ENCODE data around the gene ADGRD2.

The ADGRD2 gene

DNA sequence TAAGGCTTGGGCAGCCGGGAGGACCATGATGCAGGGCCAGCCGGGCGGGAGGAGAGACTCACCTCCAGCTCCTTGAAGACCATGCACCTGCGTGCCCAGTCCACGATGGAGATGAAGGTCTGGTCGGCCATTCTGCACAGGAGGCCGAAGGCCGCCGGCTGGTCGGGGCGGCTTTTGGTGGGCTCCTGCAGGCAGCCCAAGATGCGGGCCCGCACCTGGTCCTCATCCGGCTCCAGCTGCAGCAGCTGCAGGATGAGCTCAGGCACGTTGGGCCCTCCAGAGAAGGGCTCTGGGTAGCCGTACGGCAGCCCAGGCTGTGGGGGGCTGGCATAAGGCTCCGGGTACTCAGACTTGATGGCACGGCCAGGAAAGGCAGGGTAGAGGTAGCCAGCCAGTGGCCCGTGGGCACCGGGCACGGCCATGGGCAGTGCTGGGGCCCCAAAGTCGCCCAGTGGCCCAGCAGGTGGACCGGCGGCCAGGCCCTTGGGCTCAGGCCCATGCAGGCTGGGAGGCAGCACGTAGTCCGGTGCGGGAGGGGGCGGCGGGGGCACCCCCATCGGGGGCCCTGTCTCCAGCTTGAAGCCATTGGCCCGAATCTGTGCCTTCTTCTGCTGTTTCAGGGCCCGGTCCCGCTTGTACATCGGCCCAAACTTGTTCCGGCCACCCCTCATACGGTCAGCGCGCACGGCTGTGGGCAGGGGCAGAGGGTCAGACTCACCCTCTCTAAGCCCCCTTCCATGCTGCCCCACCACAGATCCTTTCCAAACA lies 50.0 kb downstream of the ADGRD2 start:
- no peak for DNase-seq

DNA sequence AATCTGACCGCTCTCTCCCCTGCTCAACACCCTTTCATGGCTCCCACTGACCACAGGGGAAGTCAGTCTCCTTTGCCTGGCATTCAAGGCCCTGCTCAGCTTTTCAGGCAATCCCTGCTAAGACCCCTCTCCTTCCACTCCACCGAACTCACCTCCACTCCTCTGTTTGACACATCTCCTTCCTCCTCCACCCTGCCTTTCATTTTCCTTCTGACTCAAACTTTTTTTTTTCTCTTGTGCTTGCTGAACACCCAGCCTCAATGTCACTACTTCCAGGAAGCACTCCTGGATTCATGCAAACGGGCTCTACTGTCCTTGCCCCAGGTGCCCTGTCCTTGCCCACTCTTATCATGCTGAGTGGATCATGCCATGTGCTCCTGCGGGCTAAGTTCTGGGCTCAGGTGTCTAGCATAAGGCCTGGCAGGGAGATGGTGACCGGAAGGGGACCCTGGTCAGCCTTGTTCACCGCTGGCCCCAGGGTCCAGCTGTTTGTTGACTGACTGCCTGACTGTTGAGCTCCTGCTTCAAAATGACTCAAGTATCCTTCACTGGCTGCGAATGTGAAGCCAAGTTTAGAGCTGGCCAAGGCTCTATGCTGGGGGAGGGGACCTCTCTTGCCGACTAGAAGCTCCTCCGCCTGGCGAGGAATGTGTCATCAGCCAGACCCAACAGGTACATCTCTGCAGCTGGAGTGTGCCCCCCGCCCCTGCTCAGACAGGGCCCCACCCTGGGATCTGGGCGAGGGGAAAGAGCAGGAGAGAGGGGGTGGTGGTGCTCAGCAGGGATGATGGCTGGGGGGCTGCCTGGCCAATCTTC lies 50.8 kb downstream of the ADGRD2 start:
- no peak for DNase-seq

DNA sequence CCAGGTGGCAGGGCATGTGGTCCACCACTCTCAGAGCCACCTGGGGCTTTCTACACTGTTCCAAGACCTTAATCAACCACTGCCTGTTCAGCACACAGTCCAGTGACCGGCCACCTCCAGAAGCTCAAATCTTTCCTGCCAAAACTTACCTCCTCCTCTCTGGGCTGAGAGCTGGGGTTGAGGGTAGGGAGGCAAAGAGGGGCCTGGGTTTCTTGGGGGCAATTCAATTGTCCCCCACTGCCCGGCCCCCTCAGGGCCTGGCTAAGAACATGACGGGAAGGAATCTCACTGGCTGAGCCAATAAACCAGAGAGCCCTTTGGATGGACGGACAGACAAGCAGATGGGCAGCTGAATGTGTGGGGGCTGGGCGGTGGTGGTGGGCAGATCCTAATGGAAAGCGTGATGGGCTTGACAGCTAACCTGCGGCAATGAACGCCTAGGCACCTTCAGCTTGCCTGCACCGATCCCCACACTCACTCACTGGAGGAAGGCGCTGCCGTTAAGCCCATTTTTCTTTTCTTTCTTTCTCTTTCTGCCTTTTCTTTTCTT lies 51.6 kb downstream of the ADGRD2 start:
- DNase-seq, result no peak

DNA sequence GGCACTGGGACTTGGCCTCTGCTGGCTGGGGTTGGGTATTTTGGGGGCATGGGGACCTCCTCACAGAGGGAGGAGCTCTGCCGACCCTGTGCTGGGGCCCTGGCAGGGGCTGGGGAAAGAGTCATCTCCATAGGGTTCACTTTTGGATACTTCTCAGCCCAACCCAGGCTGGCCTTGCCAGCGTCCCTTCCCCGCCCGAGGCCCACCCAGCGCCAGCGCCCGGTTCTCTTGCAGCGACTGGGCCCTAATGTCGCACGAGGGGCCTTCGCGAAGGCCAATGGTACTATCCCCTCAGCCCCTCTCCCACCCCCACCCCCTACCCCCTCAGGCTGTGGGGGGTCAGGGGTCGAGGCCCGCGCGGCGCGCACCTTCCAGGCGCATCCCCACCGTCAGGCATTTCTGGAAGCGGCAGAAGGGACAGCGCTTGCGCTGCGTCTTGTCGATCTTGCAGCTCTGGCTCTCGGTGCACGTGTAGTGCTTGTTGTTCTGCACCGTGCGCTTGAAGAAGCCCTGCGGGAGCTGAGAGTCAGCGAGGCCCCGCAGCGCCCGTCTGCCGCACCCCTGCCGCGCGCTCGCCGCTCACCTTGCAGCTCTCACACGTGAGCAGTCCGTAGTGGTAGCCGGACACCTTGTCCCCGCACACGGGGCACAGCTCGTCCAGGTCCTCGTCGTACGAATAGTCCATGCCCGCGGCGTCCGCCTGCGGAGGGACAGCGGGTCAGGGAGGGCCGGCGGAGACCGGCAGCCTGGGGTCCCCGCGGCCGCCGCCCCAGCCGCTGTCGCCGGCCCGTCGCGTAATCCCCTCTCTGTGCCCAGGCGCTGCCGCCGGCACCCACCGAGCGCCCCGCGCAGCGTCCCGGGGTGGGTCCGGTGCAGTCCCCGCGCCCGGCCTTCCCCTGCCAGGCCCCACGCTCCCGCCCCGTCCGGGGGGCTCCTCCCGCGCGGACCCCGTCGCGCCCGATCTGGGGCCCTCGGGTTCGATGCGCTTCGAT lies 52.8 kb downstream of the ADGRD2 start:
- DNase-seq, result no peak

- no peak for DNase-seq
Observed at GRCh38 chr9:124503713-124504529, 53.7 kb downstream of the ADGRD2 start.

GRCh38 chr9:124504530-124505005 lies 54.3 kb downstream of the ADGRD2 start:
- no peak for DNase-seq

DNA sequence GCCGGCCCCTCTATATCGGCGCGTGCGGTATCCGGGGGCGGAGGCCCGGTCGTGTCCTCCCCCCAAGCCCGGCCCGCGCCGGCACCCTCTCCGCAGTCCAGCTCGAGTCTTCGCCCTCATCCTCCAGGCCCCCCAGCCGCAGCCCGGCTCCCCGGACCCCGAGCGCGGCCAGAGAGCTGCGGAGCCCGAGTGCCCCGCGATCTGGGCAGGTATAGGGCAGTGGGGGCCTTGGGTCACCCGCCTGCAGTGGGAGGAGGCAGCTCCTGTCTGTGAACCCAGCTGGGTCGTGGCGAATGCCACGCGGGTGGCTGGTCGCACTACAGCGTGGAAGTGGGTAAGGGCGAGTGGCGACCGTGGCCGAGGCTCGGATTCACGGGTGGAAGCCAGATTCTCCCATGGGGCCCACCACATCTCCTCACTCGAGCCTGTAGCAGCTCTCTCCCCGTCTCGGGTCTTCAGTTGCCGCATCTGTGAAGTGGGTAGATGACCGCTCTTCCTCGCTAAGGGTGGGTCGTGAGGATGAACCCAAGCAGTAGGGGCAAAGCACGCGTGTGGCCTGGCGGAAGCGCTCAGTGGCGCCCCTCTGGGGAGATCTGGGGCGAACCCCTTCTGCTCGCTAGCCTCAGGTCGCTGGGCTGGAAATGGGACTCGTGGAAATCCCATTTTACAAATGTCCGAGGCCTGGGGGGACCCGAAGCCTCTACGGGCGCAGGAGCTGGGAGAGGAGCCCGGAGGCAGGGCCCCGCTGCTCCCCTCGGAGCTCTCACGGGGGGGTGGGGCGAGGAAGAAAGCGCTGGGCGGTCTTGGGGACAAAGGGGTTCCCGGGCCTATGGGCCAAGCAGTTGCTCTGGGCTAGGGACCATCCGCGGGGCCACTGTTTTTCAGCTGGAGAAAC lies 55.0 kb downstream of the ADGRD2 start:
- DNase-seq, result no peak

DNA sequence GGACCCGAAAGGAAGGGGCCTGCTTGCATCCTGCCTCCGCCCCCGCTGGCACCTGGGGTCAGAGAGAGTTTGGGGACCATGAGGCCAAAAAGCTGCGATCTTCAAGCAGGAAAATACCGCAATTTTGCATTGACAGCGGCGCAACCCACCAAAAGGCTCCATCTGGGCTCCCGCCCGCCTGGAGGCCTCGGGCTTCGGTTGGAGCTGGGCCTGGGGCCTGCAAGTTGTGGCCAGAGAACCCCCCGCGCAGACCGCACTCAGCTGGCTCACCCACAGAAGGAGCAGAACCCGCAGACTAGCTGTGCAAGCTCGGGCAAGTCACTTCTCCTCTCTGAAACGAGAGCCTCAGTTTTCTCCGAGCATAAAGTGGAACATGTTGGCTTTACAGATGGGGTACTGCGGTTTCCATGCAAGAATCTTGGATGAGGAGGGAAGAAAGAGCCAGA lies 55.7 kb downstream of the ADGRD2 start:
- no peak for DNase-seq

DNA sequence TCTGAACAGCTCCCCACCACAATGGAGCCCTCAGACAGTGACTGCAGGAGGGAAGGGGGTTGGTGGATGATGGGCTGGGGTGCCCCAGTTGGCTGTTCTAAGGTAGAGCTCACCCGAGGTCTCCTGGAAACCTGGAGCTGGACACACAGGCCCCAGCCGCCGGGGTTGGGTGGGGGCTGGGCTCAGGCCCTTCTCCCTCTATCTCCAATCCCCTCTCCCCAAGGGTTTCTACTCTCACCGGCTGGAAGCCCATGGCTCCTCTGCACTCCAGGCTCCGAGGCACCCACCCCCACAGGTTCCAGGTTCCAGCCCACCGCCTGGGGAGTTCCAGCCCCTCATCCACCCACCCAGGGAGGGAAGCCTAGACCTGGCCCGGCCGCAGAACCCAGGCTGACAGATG lies 56.2 kb downstream of the ADGRD2 start:
- no peak for DNase-seq

- DNase-seq, result no peak
Observed at GRCh38 chr9:124506931-124507879, 57.0 kb downstream of the ADGRD2 start, which contains the start of gene NR5A1. Gene NR5A1, minus strand, starts transcription at chr9:124507399. Its CDS starts 4,004 bp downstream, at chr9:124503395.

DNA sequence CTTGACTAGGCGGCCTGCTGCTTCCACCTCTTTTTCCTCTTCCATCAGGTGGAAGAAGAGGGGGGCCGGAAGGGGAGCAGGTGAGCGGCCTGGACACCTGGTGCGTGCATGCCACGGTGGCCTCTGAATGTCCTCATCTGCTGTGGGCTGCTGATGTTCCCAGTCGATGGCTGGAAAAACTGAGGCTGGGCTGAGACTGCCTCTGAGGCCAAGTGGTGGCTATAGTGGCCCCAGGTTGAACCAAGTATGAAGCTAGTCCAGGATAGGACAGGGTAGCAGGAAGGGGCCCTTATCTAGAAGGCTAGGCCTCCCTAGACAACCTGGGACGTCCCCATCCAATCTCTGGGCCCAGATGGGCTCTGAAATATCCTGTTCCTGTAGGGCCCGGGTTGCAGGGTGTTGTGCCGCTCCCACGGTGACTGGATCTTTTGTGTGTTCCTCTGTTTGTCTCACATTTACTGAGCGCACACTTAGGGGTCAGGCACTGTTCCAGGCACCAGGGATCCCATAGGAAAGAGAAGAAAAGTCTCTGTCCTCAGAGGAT lies 57.7 kb downstream of the ADGRD2 start:
- no peak for DNase-seq

DNA sequence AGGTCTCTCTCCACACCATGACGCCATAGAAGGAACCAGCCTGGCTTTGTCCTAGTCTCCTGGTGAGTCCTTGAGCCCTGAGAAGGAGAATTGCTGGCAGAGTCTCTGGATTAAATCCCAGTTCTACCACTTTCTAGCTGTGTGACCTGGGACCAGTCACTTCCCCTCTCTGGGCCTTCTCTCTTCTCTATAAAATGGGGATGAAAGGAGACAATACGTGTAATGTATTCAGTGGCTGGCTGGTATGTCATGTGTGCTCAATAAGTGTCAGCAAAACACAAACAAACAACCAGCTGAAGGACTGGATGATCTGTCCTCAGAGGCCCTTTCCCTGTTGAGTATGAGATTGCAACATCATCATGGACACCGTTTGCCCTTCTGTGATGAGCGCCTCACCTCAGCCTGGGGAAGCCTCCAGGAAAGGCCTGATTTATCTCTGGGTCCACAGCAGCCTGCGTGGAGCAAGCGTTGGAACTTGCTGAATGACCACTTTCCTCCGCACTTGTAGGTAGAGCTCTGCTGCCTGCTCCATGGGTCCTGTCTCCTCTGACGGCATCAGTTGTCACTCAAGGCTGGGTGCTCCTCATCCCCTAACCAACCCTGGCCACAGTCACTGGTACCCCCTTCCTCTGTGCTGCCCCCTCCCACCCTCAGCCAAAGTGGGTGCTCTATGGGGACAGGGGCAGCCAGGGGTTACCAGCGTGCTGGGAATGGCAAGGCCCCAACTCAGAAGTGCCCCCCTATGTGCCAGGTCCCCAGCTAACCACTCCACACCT lies 60.6 kb downstream of the ADGRD2 start:
- no peak for DNase-seq

DNA sequence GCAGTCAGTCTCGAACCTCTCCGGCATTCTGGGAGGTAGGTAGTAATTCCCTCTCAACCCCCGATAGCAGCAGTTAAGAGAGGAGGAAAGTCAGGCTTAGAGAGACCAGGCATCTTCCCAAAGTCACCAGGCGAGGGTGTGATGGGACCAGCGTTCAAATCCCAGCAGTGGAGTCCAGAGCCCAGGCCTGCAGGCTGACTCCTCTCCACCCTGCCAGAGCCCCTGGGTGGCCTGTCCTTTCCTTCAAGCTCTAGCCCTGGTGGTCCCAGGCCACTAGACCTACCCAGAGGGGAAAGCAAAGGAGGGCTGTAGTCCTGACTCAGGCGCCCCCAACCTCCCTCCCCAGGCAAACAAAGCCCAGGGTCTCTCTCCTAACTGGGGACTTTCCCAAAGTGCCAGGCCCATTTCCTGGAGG lies 61.2 kb downstream of the ADGRD2 start:
- no peak for DNase-seq

GRCh38 chr9:124511891-124512805 lies 61.9 kb downstream of the ADGRD2 start:
- no peak for DNase-seq

DNA sequence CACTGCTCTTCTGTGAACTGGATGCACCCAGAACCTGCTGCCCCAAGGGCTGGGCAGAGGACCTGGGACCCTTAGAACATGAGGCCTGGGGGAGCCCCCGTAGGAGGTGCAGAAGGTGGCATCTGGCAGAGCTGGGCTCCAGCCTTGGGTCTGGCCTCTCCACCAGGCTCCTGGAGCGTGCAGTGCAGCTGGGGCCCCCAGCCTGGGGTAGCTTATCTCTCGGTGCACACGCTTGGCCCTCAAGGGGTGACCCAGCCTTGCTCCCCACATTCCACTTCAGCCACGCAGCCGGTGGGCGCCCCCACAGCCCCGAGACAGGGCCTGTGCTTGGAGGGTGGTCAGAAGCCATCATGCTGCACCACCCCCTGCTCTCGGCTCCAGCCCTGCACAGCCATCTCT lies 62.6 kb downstream of the ADGRD2 start:
- DNase-seq, result no peak

DNA sequence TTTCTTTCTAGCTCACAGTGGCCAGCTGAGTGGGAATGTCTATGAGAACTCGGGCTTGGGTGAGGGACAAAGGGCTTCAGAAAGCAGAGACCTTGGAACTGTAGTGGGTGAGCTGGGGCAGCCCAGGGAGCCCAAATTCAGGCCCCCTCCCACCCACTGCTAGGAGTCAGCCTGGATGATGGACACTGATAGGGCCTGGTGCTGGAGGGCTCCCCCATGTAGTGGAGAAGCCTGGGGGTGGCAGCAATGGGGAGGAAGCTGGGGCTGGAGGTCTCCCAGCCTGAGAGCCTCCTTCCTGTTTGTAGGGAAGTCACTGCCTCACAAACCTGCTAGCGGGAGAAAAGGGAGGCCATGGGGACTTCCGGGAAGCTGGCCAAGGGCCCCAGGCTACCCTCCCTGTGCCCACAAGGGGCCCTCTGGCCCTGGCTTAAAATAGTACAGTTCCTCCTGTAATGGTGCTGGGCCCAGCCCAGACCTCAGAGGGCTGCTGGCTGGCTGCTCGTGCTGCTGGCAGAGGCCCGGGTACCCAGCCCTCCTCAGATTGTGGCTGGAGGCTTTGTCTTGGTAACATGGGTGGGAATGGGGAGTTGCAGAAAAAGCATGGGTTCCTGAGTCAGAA lies 63.2 kb downstream of the ADGRD2 start:
- DNase-seq, result no peak
